Measurements from ENCODE around the gene KRT79. TPM values are rescaled to one million over a fixed set of nuclear protein-coding genes. Genes with fewer than 3 reads are reported as not detected.

The KRT79 gene
- total and polyA plus RNA-seq, 8 donors: 0.09 TPM; not detected in 7

GRCh38 chr12:52792185-52793029, 41.7 kb downstream of the KRT79 start:
- Histone ChIP-seq H3K9me3 (no peaks in the 10 kb centered on the region), H3K4me1 (no peaks in the 10 kb centered on the region), H3K36me3 (no peaks in the 10 kb centered on the region), H3K27ac (no peak overlapping the region), H3K27me3 (no peaks in the 10 kb centered on the region), H3K4me3 (no peak overlapping the region)
- no peak for TF ChIP-seq CTCF (IDR thresholded peaks at IDR 0.05)
- DNase-seq: no peak
- intact Hi-C loops (cut with DNase I): no loop called here
- no peak for FAIRE-seq
- WGBS, 2 donors: 70 to 86% methylated on average over 10 of the region's 10 CpGs
- no peak for ATAC-seq

GRCh38 chr12:52791271-52792184, 42.6 kb downstream of the KRT79 start:
- Histone ChIP-seq H3K4me1 (no peaks in the 10 kb centered on the region), H3K36me3 (no peaks in the 10 kb centered on the region), H3K4me3 (no peak overlapping the region), H3K9me3 (no peaks in the 10 kb centered on the region), H3K27ac (no peak overlapping the region), H3K27me3 (no peaks in the 10 kb centered on the region)
- no peak for ATAC-seq
- FAIRE-seq: no peak
- WGBS, 2 donors: 88 to 92% methylated on average over 12 of the region's 12 CpGs
- no peak for TF ChIP-seq CTCF (IDR thresholded peaks at IDR 0.05)
- DNase-seq: no peak
- intact Hi-C loops (cut with DNase I): no loop called here

GRCh38 chr12:52790427-52791270, 43.5 kb downstream of the KRT79 start:
- 62 to 63% methylated on average over 19 of the region's 19 CpGs for WGBS, 2 donors
- FAIRE-seq (no peak), ATAC-seq (no peak), DNase-seq (no peak)
- H3K36me3 ChIP-seq: no peaks in the 10 kb centered on the region
- H3K27ac ChIP-seq: no peak overlapping the region
- no peak overlapping the region for H3K4me3 ChIP-seq
- H3K27me3 ChIP-seq: no peaks in the 10 kb centered on the region
- no peak for TF ChIP-seq CTCF (IDR thresholded peaks at IDR 0.05)
- intact Hi-C loops (cut with DNase I): no loop called here
- H3K9me3 ChIP-seq: no peaks in the 10 kb centered on the region
- no peaks in the 10 kb centered on the region for H3K4me1 ChIP-seq

GRCh38 chr12:52789637-52790426, 44.3 kb downstream of the KRT79 start:
- TF ChIP-seq CTCF (IDR thresholded peaks at IDR 0.05): no peak
- intact Hi-C loops (cut with DNase I): no loop called here
- ATAC-seq (peak in 3 of 4 donors; percentile 44 to 78 (median 66)), DNase-seq (peak in 1 of 6 donors; percentile 61), FAIRE-seq (no peak)
- WGBS, 2 donors: 28 to 32% methylated on average over 48 to 50 of the region's 50 CpGs
- Histone ChIP-seq H3K4me3 (no peak overlapping the region), H3K9me3 (no peaks in the 10 kb centered on the region), H3K27me3 (no peaks in the 10 kb centered on the region), H3K36me3 (no peaks in the 10 kb centered on the region), H3K27ac (no peak overlapping the region), H3K4me1 (no peaks in the 10 kb centered on the region)

All from pancreas (tissue), 10 donors.